Measurements from ENCODE around the gene MYO1E.

DNA sequence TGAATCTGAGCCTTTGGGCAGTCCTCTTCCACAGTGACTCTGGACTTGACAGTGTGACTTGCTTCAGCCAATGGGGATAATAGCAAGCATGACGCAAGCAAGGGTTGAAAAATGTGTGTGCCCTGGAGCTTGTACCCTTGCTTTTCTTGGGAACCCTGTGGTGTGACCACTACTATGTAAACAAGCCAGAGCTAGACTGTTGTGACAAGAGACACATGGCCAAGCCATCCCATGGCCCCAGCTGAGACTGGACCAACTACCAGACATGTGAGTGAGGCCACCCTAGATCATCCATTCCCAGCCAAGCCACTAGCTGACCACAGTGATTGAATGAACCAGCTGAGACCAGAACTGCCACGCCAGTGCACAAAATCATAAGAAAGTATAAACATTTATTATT is 11.8 kb downstream of the MYO1E start:
- TF ChIP-seq, protein P1, sequence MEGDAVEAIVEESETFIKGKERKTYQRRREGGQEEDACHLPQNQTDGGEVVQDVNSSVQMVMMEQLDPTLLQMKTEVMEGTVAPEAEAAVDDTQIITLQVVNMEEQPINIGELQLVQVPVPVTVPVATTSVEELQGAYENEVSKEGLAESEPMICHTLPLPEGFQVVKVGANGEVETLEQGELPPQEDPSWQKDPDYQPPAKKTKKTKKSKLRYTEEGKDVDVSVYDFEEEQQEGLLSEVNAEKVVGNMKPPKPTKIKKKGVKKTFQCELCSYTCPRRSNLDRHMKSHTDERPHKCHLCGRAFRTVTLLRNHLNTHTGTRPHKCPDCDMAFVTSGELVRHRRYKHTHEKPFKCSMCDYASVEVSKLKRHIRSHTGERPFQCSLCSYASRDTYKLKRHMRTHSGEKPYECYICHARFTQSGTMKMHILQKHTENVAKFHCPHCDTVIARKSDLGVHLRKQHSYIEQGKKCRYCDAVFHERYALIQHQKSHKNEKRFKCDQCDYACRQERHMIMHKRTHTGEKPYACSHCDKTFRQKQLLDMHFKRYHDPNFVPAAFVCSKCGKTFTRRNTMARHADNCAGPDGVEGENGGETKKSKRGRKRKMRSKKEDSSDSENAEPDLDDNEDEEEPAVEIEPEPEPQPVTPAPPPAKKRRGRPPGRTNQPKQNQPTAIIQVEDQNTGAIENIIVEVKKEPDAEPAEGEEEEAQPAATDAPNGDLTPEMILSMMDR (IDR thresholded peaks at IDR 0.05; ENCODE audit: insufficient read depth, low read length, poor library complexity, severe bottlenecking): no peak
- no peak for TF ChIP-seq EZH2phosphoT487 (conservative IDR thresholded peaks at IDR 0.05; ENCODE audit: low read length)
